Activated CD4-positive, CD25-positive, alpha-beta regulatory T cell treated with anti-CD3 and anti-CD28 coated beads, Interleukin-2, amount 50 U/mL, for 24 hours (primary cell): ENCODE data around the gene B3GNT5.
A peak's percentile ranks its signal among the peaks of the same experiment; 100 is the strongest.
"Not testable (repeated sequence)": the region's sequence is repeated elsewhere in the genome, so short reads cannot be mapped to it uniquely, and the experiment has no call there.

Experiments
- ATAC-seq, 2 donors: fragments of 150-1000 bp; cut with Tn5 transposase; one replicate each; pipeline ENCODE4 v1.10.0; 2021; ENCODE audit warnings: mild to moderate bottlenecking in 1 of 2, moderate library complexity in 1 of 2

The B3GNT5 gene, protein sequence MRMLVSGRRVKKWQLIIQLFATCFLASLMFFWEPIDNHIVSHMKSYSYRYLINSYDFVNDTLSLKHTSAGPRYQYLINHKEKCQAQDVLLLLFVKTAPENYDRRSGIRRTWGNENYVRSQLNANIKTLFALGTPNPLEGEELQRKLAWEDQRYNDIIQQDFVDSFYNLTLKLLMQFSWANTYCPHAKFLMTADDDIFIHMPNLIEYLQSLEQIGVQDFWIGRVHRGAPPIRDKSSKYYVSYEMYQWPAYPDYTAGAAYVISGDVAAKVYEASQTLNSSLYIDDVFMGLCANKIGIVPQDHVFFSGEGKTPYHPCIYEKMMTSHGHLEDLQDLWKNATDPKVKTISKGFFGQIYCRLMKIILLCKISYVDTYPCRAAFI

DNA sequence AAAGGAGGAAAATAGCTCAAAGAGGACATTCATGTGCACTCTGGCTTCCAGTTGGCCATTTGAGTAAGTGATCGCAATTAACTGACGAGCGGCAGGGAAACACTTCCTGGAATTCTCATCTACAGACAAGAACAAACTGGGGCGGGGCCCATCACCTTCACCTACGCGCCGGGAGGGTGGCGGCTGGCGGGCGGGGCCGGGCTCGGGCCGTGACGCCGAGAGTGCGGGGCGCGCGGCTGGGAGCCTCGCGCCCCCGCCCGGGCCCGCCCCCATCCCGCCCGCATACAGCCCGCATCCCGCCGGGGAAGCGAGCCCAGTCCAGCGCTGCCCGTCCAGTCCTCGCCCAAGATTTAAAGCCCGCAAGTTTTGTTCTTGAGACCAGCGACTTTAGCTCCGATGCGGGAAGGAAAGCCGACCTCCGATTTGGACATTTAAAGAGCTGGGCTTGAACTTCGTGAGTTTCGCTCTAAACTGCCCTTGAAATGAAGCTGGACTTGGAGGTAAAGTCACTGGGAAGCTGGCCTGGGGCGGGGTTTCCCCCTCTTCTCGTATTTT lies at the start of gene B3GNT5:
B3GNT5 (plus strand) TSS at position 281 of the 555 bp plus-strand sequence. CDS start 16,546 bp downstream, outside the sequence.
- peak; percentile 36 to 43 for ATAC-seq

DNA sequence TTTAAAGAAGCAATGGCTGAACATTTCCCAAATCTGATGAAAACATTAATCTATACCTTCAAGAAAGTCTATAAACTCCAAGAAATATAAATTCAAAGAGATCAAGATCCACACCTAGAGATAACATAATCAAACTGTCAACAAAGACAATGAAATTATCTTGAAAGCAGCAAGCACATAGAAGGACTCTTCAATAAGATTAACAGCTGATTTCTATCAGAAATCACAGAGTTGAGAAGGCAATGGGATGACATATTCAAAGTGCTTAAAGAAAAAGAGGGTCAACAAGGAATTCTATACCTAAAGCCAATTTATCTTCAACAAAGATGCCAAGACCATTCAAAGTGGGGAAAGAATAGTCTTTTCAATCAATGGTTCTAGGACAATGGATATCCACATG lies 49.4 kb upstream of the B3GNT5 start:
- ATAC-seq = no peak

DNA sequence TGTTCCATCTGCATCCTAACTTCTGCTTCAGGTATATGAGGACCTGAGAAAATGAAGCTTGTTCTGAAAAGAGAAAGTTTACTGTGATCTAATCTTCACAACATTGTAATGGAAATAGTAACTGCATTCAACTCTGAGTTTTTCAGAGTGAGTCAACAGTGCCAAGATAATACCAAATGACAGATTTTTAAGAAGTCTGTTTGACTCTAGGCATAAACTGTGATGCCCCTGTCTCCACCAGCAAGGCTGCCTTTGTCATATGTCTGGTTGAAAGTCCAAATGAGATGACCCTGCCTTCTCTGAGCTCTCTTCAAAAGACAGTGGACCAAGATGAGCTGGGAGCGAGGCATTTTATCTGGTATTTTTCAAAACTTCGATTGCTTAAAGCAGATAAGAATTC lies 44.8 kb upstream of the B3GNT5 start:
- peak; percentile 72 to 75 for ATAC-seq

DNA sequence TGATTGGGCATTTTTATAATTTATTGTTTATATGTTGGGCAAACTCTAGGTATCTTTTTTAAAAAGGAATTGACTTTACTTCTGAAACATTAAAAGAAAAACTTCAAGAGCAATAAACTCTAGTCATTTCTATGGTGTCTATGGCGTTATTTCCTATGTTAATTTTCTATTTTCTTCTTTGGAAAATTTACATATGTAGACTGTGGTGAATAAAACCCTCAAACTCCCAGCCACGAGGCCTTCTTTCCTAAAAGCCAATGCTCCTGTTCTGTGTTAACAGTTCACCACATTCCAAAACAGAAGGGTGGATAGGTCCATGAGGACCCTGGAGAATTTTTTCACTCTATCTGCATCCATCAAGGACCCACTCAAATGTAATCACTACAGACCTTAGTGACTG lies 44.3 kb upstream of the B3GNT5 start:
- no peak for ATAC-seq

DNA sequence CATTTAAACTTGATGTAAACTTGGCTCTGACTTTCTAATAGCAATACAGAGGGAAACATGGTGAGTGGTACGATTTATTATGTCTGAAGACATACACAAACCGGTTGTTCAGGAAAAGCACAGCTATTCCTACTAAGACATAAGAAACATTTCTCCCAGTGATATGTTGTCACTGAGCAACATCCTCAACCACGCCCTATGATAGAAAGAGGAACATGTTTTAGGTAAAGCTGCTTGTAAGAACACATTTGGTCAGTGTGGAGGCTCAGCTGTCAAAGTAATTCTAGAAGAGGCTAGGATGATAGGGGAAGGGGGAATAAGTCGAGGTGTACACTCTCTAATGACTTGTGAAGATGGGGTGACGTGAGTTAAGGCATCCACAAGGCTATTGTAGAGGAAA lies 42.7 kb upstream of the B3GNT5 start:
- no peak for ATAC-seq

DNA sequence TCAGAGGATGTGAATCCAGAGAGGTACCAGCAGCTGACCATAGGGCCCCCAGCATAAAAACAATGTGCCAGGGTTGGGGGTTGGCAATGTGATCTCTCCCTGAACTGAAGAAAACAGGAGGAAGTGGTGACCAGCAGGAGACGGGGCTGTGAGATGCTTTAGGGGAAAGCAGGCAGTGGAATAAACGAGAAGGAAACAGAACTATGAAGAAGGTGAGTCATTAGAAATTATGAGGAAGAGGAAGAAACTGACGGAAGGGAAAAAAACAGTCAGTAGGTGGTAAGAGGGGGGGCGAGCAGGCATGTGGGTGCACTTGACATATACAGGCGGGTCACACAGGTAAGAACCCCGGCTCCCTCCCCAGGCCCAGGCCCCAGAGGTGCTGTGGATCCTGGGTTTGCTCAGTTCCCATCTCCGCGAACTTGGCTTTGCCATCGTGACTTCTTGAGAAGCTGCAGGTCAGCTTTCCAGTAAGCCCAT lies 42.2 kb upstream of the B3GNT5 start:
- peak; percentile 68 to 70 for ATAC-seq

DNA sequence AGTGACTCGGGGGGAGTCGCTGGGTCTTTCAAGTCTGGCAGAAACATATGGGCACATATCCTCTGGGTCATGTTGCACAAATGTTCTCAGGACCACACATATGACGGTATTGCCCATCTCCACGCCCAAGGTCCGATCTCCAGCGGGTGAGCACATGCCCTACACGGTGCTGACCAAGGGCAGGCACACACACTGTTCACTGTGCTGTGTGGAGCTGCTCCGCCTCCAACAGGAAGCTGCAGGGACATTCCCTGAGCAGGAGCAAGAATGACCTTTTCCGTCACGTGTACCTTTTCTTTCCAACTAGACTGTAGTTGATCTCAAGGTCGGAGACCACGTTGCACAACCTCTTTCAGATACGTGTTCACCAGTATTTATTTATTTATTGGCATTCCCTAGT lies 41.7 kb upstream of the B3GNT5 start:
- no peak for ATAC-seq

DNA sequence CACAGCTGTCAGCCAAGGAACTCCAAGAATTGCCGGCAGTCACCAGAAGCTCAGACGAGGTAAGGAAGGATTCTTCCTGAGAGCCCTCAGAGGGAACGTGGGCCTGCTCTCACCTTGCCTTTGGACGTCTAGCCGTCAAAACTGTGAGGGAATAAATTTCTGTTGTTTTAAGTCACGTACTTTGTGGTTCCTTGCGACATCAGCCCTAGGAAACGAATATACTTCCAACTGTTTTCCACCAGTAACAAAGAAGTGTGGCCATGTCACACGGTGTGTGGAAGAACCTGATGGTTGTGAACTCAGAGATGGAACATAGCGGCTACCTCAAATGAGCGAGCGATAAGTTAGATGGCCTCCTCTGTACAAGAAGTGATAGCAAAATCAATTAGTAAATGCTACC lies 41.0 kb upstream of the B3GNT5 start:
- ATAC-seq = no peak

DNA sequence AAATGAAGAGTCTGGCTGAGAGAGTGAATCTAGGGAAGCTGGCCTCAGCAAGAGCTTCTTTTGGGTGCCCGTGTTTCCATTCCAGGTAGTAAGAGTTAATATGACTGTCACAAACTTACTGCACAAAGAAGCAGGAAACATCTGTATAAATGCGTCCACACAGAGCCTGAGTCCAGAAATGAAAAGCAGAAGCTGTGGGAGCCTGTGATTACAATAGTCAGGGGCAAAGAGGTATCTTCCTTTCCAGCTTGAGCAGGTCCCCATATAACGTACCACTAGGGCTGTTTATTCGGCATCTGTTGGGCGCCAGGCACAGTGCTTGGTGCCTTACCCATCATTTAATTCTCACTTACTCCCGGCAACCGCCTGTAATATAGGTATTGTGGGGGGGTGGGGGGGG lies 40.5 kb upstream of the B3GNT5 start:
- ATAC-seq = no peak

DNA sequence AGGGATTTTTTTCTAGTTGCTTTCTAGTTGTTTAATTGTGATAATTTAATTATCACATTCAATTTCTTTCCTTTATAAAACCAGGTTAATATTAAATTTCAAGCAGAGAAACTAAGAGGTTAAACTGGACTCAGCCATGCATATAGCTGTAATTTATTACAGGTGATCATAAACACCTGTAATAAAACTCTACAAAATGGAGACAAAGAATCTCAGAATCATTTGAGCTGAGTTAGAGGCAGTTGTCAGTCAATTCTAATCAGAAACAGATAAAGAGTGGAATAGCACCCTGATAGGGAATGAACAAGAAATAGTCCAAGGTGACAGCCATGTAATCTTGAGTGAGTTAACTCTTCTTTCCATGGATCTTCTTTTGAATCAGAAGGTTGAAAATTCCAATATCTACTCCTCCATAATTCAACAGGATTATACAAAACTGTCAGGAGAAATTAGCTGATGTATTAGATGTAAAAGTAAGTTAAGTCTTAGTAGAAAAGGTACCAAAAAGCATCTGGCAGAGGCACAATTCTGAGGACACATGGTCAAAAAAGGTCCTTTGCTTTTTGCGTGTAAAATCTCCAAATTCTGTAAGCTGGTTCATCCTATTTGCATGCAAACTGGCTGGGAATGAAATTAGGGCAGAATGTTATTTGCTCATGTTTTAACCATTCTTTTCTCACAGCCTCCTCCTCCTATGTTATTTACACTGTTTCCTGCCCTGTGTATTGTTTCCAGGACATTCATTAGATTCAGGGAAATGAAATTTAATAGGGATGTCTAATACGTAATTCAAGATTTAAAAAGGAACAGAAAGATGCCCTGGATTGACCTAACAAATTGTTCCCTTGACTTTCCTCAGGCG lies 39.4 kb upstream of the B3GNT5 start:
- ATAC-seq = no peak

DNA sequence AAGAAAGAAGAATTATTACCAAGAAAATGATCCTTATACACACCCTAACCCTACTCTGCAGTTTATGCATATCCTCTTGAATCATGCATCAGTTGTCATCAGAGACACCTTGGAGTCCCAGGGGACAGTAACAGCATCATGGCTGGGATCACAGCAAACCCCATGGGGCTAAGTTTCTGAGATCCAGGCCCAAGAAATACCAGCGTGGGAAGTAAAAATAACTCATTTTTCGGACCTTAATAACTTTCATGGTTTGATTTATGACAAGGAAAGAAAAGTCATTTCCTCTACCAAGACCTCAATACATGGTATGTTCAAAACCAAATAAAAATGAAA lies 38.8 kb upstream of the B3GNT5 start:
- ATAC-seq = no peak

DNA sequence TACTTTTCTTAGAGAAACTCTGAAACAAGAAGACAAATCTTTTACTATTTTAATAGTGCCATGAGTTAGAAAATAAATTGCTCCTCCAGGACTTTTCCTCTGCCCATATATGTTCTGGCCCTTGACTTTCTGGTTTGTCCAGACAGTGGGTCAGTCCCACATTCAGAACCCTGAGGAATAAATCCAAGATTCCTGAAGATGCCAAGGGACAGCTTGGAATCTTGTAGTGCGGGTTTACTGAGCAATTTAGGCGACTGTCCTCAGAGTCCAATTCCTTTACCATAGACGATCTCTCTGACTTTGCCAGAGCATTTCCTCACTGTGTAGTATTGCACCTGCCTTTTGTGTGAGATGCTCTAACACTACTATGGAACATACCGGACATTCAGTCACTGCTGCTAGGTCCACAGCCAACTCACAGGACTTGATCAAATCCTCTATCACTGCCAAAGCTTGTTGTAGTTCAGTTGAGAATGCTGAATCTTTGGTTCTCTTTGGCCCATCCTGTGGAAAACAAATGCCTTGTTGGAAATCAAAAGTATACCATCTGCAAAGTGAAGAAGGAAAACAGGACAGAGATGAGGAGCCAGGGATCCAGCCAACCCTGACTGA lies 37.4 kb upstream of the B3GNT5 start:
- no peak for ATAC-seq

DNA sequence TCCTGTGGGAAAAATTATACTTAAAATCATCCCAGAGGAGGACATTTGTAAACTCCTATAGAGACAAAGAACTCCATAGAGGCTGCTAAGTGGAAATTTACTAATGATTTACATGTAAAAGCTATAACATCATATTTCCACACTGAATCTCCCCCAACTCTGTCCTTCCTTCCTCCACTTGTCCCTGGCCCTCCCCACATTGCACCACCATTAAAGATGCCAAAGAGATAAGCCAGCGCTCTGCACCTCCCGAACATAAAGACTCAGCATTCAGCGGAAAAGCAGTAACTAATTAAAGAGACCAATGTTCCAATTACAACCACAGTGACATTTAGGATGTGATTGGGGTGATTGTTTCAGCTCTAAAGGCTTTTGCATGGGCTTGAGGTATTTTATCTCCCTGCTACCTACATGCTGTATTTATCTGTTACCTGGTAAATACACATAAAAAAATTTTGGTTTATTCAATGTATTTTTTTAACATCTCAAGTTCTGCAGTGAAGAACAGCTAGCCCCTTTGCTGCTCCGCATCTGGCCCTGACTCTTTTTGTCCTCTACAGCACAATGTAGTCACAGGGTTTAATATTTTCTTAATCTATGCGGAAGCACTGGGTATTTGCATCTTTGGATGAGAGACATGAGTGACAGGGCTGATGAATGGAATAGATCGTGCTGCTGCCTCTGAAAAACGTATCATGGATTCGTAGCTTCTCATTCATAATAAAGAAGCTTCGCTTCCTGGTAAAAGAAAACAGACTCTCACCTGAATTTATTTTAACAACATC lies 35.3 kb upstream of the B3GNT5 start:
- ATAC-seq = no peak

DNA sequence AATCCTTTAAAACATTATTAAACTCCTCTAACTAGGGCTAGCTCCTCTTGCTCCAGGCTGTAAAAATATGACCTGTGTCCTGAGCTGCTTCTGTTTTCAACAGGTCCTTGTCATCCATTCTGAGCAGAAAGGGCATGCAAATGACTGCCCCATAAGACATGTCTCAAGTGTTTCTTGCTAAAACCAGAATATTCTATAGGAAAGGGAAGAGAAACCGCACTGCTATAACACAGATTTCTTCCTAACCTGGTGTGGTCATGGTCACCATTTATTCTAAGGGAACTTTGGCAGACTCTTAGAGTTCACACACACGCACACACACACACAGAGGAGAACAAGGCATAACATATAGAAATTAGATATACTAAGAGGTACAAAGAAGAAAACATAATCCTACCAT lies 34.2 kb upstream of the B3GNT5 start:
- ATAC-seq = no peak

DNA sequence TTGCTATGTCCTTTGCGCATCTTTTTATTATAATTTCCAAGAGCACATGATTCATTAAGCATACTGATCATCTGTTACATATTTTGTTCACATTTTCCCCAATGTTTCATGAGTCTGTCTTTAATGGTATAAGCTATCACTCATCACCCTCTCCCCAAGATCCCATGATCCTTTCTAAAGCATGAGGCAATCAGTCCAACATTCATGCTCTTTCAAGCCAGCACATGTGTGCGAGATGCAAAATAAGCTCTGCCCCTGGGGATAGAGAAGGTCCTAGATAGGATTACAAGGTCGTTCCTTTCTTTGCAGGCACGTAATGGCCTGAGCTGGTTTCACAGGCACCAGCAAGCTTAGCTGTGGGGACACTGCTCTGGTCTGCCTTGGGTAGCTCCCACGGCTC lies 32.2 kb upstream of the B3GNT5 start:
- ATAC-seq = no peak

DNA sequence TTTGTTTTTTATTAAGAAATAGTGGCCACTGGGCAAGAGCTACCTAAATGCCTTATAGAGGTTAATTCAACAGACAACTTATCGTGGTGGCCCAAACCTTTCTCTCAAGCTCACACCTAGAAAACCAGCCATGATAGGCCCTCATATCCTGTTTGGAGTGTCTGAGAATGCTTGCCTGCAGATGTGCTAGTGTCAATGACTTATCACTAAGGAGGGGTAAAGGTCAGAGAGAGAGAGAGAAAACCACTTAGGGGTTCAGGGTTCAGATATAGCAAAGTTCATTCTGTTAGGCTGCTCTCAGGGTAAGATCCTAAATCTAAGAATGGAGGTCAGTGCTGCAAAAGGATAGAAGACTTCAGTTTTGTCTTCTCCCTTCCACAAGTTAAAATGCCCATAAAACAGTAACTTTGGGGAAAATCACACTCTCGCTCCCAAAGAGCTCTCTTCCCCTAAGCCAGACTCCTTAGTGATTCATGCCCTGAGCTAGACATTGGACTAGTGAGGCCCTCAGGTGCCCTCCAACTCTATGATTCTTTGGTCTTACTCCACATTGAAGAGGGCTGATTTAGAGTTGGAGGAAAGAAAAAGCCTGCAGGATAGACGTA lies 30.3 kb upstream of the B3GNT5 start:
- no peak for ATAC-seq

DNA sequence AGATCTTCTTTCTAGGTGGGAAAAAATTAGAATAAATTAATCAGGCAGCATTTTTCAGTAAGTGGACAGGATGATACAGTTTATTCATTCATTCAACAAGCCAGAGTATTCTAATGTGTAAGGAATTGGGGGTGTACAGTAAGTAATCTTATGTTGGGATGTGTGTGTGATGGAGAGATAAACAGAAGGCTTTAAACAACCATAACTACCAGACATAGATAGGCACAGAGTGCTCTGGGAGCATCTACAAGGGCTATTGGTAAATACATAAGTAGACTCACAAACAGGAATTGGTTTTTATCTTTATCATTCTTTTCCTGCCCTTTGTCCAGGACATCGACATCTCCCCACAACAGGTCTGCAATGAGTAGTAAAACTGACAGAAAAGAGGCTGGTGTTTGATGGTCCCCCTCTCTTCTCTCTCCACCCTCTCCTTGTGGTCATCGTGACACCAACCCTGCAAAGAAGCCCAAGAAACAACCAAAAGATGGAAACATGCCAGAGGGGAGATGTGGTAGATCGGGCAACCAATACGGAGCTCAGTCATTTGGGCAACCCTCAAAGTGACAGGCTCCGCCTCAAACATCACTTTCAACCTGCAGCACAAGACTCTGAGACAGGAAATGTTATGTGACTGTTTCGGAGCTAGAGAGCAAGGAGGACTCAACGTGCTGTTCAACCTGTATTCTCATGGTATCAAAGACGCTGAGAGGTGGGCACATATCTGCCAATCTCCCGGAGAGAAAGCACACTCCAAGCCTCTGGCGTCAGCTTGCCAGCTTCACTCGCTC lies 28.7 kb upstream of the B3GNT5 start:
- ATAC-seq = peak; percentile 85 to 91

DNA sequence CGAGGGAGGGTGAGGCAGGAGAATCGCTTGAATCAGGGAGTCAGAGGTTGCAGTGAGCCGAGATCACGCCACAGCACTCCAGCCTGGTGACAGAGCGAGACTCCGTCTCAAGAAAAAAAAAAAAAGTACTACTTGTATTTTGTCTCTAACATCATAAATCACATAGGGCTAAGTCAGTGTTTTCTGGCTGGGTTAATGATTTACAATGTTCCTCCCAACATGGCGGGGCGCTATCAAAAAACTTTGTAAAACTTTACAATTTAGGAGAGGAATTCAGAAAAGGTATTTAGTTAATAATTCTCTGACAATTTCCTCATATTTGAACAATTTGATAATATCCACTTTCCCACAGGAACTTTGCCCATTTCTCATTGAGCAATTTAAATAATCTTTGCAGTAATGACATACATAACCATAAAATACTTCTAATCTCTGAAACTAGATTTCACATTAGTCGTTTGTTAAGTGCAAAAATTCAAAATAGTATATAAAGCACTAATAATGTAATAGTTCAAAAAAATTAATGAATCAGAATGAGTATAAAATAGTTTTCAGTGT lies 26.6 kb upstream of the B3GNT5 start:
- ATAC-seq = no peak

DNA sequence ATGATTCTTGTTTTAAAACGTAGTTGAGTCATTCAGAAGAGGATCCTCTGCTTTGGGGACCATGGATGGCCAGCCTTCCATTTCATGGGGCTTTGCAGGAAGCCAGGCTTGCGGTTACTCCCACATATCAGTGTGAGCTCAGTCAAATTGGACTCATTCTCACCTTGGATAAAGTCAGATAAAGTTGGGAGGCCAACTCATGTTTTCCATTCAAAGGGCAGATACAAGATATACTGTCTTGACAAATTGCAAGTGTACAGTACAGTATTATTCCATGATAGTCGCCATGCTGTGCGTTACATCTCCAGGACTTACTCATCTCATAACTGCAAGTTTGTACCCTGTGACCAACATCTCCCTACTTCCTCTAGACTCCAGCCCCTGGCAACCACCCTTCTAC lies 25.5 kb upstream of the B3GNT5 start:
- peak in 1 of 2 donors; percentile 5 for ATAC-seq

DNA sequence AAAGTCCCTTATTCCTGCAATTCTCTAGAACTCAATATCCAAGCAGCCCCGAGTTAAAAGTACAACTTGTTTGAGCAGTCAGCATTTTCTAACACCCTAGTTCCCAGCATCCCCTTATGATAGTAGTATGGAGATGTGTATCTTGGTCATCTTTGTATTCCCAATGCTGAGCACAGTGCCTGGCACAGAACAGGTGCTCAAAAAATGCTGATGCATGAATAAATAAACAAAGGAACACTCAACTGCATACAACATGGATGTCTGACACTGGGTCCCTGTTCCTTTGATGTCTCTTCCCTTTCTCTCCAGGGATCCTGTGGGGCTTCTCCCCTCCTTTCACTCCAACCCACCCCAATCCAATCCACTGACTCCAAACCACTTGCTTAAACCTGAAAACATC lies 23.9 kb upstream of the B3GNT5 start:
- no peak for ATAC-seq

DNA sequence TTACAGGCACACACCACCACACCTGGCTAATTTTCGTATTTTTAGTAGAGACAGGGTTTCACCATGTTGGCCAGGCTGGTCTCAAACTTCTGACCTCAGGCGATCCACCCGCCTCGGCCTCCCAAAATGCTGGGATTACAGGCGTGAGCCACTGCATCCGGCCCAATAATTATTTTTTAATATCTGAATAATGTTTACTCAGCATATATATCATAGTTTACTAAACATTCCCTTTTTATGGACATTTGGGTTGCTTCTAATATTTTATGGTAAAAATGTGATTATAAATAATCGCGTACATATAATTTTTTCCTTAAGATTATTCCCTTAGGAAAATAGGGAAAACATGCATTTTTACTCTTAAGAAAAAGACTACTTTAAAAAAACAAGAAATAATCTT lies 22.8 kb upstream of the B3GNT5 start:
- not testable (repeated sequence) for ATAC-seq
